Mesendoderm (in vitro differentiated cells): ENCODE measurements around the gene FOXC1.

Experiments used
- DNase-seq: peaks from one replicate; pipeline ENCODE4 v3.0.0; 2013
- H2AK5ac ChIP-seq: 2 replicates; pipeline ENCODE4 v1.6.1; 2013; ENCODE audit warnings: low read length, inconsistent platforms
- H2BK120ac ChIP-seq: 2 replicates; pipeline ENCODE4 v1.6.1; 2013; ENCODE audit warnings: low read depth, mild to moderate bottlenecking, low read length, moderate library complexity, mixed read lengths
- H2BK15ac ChIP-seq: replicated peaks from 2 replicates; pipeline ENCODE4 v1.6.1; 2013; ENCODE audit warnings: low read depth, mild to moderate bottlenecking, moderate library complexity
- H2BK5ac ChIP-seq: 2 replicates; pipeline ENCODE4 v1.6.1; 2013; ENCODE audit warnings: low read length, inconsistent platforms
- H3K18ac ChIP-seq: 2 replicates; pipeline ENCODE4 v1.6.1; 2013; ENCODE audit warnings: mild to moderate bottlenecking, low read length, mixed read lengths
- H3K23ac ChIP-seq: one replicate; pipeline ENCODE4 v1.6.1; 2013; ENCODE audit warnings: low read length
- H3K27ac ChIP-seq: 2 replicates; pipeline ENCODE4 v1.5.1; 2013; ENCODE audit warnings: low read depth, mild to moderate bottlenecking, inconsistent platforms, low read length, moderate library complexity
- H3K27me3 ChIP-seq: 2 replicates; pipeline ENCODE4 v1.6.1; 2013; ENCODE audit warnings: low read length, control low read depth, mild to moderate bottlenecking, inconsistent platforms; ENCODE audit not compliant: insufficient read depth, poor library complexity
- H3K36me3 ChIP-seq: 2 replicates; pipeline ENCODE4 v1.6.1; 2013; ENCODE audit warnings: low read length, inconsistent platforms; ENCODE audit not compliant: control insufficient read depth, insufficient read depth
- H3K4ac ChIP-seq: one replicate; pipeline ENCODE4 v1.6.1; 2013; ENCODE audit warnings: low read depth, mild to moderate bottlenecking, low read length, moderate library complexity
- H3K4me1 ChIP-seq: 2 replicates; pipeline ENCODE4 v1.6.1; 2013; ENCODE audit warnings: low read depth, low read length, inconsistent platforms; ENCODE audit not compliant: control insufficient read depth
- H3K4me2 ChIP-seq: 2 replicates; pipeline ENCODE4 v1.6.1; 2013; ENCODE audit warnings: low read length
- H3K4me3 ChIP-seq: 2 replicates; pipeline ENCODE4 v1.5.1; 2013; ENCODE audit warnings: mild to moderate bottlenecking, low read length
- H3K56ac ChIP-seq: one replicate; pipeline ENCODE4 v1.6.1; 2013; ENCODE audit warnings: low read length
- H3K79me1 ChIP-seq: 2 replicates; pipeline ENCODE4 v1.6.1; 2013; ENCODE audit warnings: low read length, inconsistent platforms
- H3K79me2 ChIP-seq: 2 replicates; pipeline ENCODE4 v1.6.1; 2013; ENCODE audit warnings: mild to moderate bottlenecking, low read length; ENCODE audit not compliant: control insufficient read depth, insufficient read depth
- H3K9ac ChIP-seq: 2 replicates; pipeline ENCODE4 v1.6.1; 2013; ENCODE audit warnings: low read length, inconsistent platforms
- H4K5ac ChIP-seq: one replicate; pipeline ENCODE4 v1.6.1; 2013; ENCODE audit warnings: low read length
- H4K8ac ChIP-seq: one replicate; pipeline ENCODE4 v1.6.1; 2013; ENCODE audit warnings: low read depth, mild to moderate bottlenecking, control low read depth, low read length, moderate library complexity
- WGBS: extraction: QIAGEN DNeasy Blood & Tissue Kit; methylation state at CpG from one replicate; pipeline ENCODE4 v1.1.7; 2013; ENCODE audit warnings: low lambda C conversion rate, missing lambda C conversion rate; ENCODE audit not compliant: insufficient coverage; ENCODE audit errors: extremely low coverage; 5-methylcytosine and 5-hydroxymethylcytosine counted together

Gene FOXC1

DNA sequence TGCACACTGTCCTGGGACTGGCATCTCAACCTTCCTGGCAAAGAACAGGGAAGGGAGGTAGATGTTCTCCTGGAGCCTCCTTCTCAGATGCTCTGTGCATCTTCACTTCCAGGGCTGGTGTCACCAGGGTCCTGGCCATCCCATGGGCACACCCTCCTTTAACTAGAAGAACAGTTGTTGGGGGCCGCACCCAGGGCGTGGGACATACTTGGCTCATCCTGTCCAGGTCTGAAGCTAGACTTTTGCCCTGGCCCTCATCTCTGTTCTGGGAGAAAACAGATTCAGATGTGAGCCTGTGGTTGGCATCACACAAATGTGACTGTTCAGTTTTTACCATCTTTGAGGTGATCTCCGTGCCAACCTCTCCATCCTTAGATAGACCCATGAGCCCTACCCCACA, 41.6 kb downstream of the FOXC1 start:
- Histone ChIP-seq H3K56ac (no peak overlapping the region), H3K4ac (no peak overlapping the region), H3K79me1 (no peaks in the 10 kb centered on the region), H3K18ac (no peak overlapping the region), H2BK15ac (no peak overlapping the region), H4K5ac (no peak overlapping the region), H3K27me3 (no peaks in the 10 kb centered on the region), H3K27ac (no peak overlapping the region), H3K23ac (no peak overlapping the region), H2AK5ac (no peak overlapping the region), H3K4me2 (no peak overlapping the region), H3K36me3 (no peaks in the 10 kb centered on the region), H2BK120ac (no peak overlapping the region), H3K79me2 (no peaks in the 10 kb centered on the region), H2BK5ac (no peak overlapping the region), H4K8ac (no peak overlapping the region), H3K4me3 (no peak overlapping the region), H3K4me1 (no peaks in the 10 kb centered on the region), H3K9ac (no peak overlapping the region)
- WGBS = no CpG with 5 or more reads among the region's 3 CpGs
- no peak for DNase-seq

DNA sequence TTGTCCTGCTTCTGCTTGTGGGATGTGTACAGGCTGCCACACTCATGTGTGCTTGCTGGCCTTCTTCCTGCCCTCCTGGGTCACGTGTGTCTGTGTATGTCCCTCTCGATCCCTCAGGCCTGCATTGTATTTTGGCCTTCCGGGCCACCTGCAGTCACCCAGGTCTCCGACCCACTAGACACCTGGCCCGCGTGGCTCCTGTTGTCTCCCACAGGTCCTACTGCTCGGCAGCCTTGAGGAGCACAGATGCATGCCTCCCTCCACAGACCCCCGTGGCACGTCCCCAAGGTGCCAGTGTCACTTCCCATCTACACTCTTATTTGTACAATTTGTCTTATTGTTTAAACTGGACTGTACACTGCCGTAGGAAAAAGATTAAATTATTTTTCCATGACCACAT, 43.1 kb downstream of the FOXC1 start:
- H3K79me2 ChIP-seq = no peaks in the 10 kb centered on the region
- DNase-seq = no peak
- H3K4me3 ChIP-seq = no peak overlapping the region
- no peak overlapping the region for H2AK5ac ChIP-seq
- H3K23ac ChIP-seq = no peak overlapping the region
- H3K4me1 ChIP-seq = no peaks in the 10 kb centered on the region
- H3K79me1 ChIP-seq = no peaks in the 10 kb centered on the region
- H3K56ac ChIP-seq = no peak overlapping the region
- H3K27me3 ChIP-seq = no peaks in the 10 kb centered on the region
- no peak overlapping the region for H3K4me2 ChIP-seq
- no peak overlapping the region for H2BK5ac ChIP-seq
- H3K36me3 ChIP-seq = no peaks in the 10 kb centered on the region
- H3K27ac ChIP-seq = no peak overlapping the region
- WGBS = no CpG with 5 or more reads among the region's 10 CpGs
- H4K8ac ChIP-seq = no peak overlapping the region
- no peak overlapping the region for H2BK15ac ChIP-seq
- H3K18ac ChIP-seq = no peak overlapping the region
- no peak overlapping the region for H3K4ac ChIP-seq
- H2BK120ac ChIP-seq = no peak overlapping the region
- H4K5ac ChIP-seq = no peak overlapping the region
- no peak overlapping the region for H3K9ac ChIP-seq

DNA sequence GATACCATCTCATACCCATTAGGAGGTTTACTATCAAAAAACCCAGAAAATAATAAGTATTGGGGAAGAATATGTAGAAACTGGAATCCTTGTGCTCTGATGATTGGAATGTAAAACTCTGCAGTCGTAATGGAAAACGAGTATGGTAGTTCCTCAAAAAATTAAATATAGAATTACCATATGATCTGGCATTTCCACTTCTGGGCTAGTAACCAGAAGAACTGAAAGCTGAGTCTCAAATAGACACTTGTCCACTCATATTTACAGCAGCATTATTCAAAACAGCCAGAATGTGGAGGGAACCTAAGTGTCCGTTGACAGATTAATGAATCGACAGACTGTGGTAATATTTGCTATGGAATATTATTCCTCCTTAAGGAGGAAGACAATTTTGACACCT, 44.3 kb downstream of the FOXC1 start:
- no peak overlapping the region for H2AK5ac ChIP-seq

DNA sequence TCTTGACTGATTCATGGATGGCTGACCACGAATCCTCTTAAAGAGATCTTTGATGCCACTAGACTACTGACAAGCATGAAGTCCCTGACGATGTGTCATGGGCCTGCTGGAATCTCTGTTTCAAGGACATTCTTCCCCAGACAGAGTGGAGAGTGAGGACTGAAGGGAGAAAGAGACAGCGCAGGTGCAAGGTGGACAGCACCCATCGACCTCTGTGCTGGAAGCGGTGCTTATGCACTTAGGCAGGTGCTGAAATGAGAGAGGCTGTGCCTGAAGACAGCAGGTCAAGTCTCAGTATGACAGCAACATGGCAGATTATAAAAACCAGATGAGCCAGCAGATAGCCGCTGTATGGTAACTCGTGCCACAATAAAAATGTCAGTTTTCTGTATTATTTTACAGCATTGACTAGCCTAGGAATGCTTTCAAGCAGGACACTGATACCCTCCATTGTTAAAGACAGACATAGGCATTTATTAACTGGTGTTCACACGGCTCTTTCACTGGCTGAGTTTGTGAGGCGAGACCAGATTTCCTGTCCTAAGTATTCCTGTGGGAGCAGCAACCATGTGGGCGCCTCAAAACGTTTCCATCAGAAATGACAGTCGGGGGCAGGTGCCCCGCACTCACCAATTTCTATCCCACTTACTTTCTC, 47.5 kb downstream of the FOXC1 start:
- Histone ChIP-seq H3K36me3 (no peaks in the 10 kb centered on the region), H3K79me2 (no peaks in the 10 kb centered on the region), H4K8ac (no peak overlapping the region), H3K4ac (no peak overlapping the region), H2AK5ac (no peak overlapping the region), H3K4me3 (no peak overlapping the region), H2BK120ac (no peak overlapping the region), H2BK15ac (no peak overlapping the region), H3K18ac (no peak overlapping the region), H3K23ac (no peak overlapping the region), H3K27me3 (no peaks in the 10 kb centered on the region), H2BK5ac (no peak overlapping the region), H3K9ac (no peak overlapping the region), H3K56ac (no peak overlapping the region), H4K5ac (no peak overlapping the region), H3K4me1 (no peaks in the 10 kb centered on the region), H3K79me1 (no peaks in the 10 kb centered on the region), H3K27ac (no peak overlapping the region), H3K4me2 (no peak overlapping the region)
- no CpG with 5 or more reads among the region's 13 CpGs for WGBS
- DNase-seq = no peak

More for the DNA sequence above, 44.3 kb downstream of the FOXC1 start:
- no peak overlapping the region for H2BK120ac ChIP-seq
- no peak overlapping the region for H2BK5ac ChIP-seq
- WGBS = no CpG with 5 or more reads among the region's 4 CpGs
- H3K18ac ChIP-seq = no peak overlapping the region
- H3K56ac ChIP-seq = no peak overlapping the region
- no peak overlapping the region for H3K23ac ChIP-seq
- no peak overlapping the region for H3K4ac ChIP-seq
- no peaks in the 10 kb centered on the region for H3K36me3 ChIP-seq
- no peak for DNase-seq
- H2BK15ac ChIP-seq = no peak overlapping the region
- H4K5ac ChIP-seq = no peak overlapping the region
- no peak overlapping the region for H3K27ac ChIP-seq
- no peaks in the 10 kb centered on the region for H3K79me2 ChIP-seq
- H3K27me3 ChIP-seq = no peaks in the 10 kb centered on the region
- H3K4me2 ChIP-seq = no peak overlapping the region
- H3K4me1 ChIP-seq = no peaks in the 10 kb centered on the region
- H4K8ac ChIP-seq = no peak overlapping the region
- no peaks in the 10 kb centered on the region for H3K79me1 ChIP-seq
- H3K9ac ChIP-seq = no peak overlapping the region
- no peak overlapping the region for H3K4me3 ChIP-seq

DNA sequence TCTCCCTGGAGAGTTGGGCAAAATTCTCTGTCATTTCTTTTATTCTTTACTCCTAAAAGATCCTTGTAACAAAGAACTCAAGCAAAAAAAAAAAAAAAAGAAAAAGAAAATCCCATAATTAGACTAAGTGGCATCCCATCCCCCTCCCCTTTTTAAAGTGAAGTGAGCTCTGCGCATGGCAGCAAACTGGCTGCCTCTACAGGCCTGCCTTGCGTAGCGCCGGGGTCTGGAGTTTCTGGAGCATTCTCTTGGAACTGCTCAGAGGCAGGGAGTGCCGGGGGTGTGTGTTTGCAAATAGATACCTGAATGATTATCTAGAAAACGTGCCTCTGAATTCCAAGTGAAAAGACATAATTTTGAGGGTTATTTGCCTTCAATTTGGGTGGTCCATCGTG, 48.1 kb downstream of the FOXC1 start:
- Histone ChIP-seq H3K4me2 (no peak overlapping the region), H3K56ac (no peak overlapping the region), H3K79me1 (no peaks in the 10 kb centered on the region), H3K4me1 (no peaks in the 10 kb centered on the region), H3K79me2 (no peaks in the 10 kb centered on the region), H2BK15ac (no peak overlapping the region), H3K27ac (no peak overlapping the region), H3K27me3 (no peaks in the 10 kb centered on the region), H3K18ac (no peak overlapping the region), H3K4ac (no peak overlapping the region), H4K5ac (no peak overlapping the region), H3K36me3 (no peaks in the 10 kb centered on the region), H2AK5ac (no peak overlapping the region), H2BK5ac (no peak overlapping the region), H2BK120ac (no peak overlapping the region), H3K23ac (no peak overlapping the region), H3K9ac (no peak overlapping the region), H4K8ac (no peak overlapping the region), H3K4me3 (no peak overlapping the region)
- no CpG with 5 or more reads among the region's 7 CpGs for WGBS
- no peak for DNase-seq
